ENCODE measurements around the gene UGGT1. TPM values are rescaled to one million over a fixed set of nuclear protein-coding genes. Genes with fewer than 3 reads are reported as not detected.

UGGT1 gene
- total and polyA plus RNA-seq, 10 donors, result 4.0 to 64.6 (median 48.1) TPM

GRCh38 chr2:128054104-128054885 lies 36.7 kb upstream of the UGGT1 start:
- H3K27ac ChIP-seq, result no peak overlapping the region
- 86 to 95% (median 91%) methylated on average over 10 to 11 of the region's 11 CpGs for WGBS, 5 donors

GRCh38 chr2:128057334-128057733 lies 33.7 kb upstream of the UGGT1 start:
- H3K27ac ChIP-seq, result no peak overlapping the region
- H3K27me3 ChIP-seq (replicated peaks in 1 of 7), result peaks cover 0 to 23% (median 0%) of the 10 kb centered on the region in 7 donors
- WGBS, 5 donors, result 77 to 85% (median 81%) methylated on average over 3 of the region's 3 CpGs
- intact Hi-C loops (cut with DNase I; ENCODE audit: low total_unique reads), result no loop called here
- DNase-seq, result no peak
- H3K4me1 ChIP-seq, result no peaks in the 10 kb centered on the region
- H3K36me3 ChIP-seq, result no peaks in the 10 kb centered on the region
- H3K9me3 ChIP-seq, result no peaks in the 10 kb centered on the region
- no peak overlapping the region for H3K4me3 ChIP-seq
- TF ChIP-seq POLR2A (IDR thresholded peaks at IDR 0.05) (no peak), POLR2AphosphoS5 (IDR thresholded peaks at IDR 0.05) (no peak), CTCF (IDR thresholded peaks at IDR 0.05 in 8 of 11, conservative IDR thresholded peaks at IDR 0.05 in 3 of 11) (no peak)

More at GRCh38 chr2:128054104-128054885, 36.7 kb upstream of the UGGT1 start:
- Histone ChIP-seq H3K27me3 (replicated peaks in 1 of 7) (peaks cover 0 to 23% (median 0%) of the 10 kb centered on the region in 7 donors), H3K36me3 (no peaks in the 10 kb centered on the region), H3K4me1 (no peaks in the 10 kb centered on the region), H3K4me3 (no peak overlapping the region), H3K9me3 (peaks cover 0 to 13% (median 9%) of the 10 kb centered on the region in 8 donors)
- TF ChIP-seq POLR2AphosphoS5 (IDR thresholded peaks at IDR 0.05) (no peak), CTCF (IDR thresholded peaks at IDR 0.05 in 8 of 11, conservative IDR thresholded peaks at IDR 0.05 in 3 of 11) (no peak), POLR2A (IDR thresholded peaks at IDR 0.05) (no peak)
- intact Hi-C loops (cut with DNase I; ENCODE audit: low total_unique reads), result no loop called here
- DNase-seq, result no peak

GRCh38 chr2:128058114-128058513 lies 32.9 kb upstream of the UGGT1 start:
- 44 to 88% (median 84%) methylated on average over 2 of the region's 2 CpGs for WGBS, 5 donors
- Histone ChIP-seq H3K9me3 (no peaks in the 10 kb centered on the region), H3K4me3 (no peak overlapping the region), H3K4me1 (peaks cover 0 to 1% (median 0%) of the 10 kb centered on the region in 6 donors), H3K36me3 (no peaks in the 10 kb centered on the region), H3K27me3 (replicated peaks in 1 of 7) (peaks cover 0 to 18% (median 0%) of the 10 kb centered on the region in 7 donors), H3K27ac (no peak overlapping the region)
- TF ChIP-seq CTCF (IDR thresholded peaks at IDR 0.05 in 8 of 11, conservative IDR thresholded peaks at IDR 0.05 in 3 of 11) (no peak), POLR2AphosphoS5 (IDR thresholded peaks at IDR 0.05) (no peak), POLR2A (IDR thresholded peaks at IDR 0.05) (no peak)
- intact Hi-C loops (cut with DNase I; ENCODE audit: low total_unique reads), result no loop called here
- DNase-seq, result no peak

GRCh38 chr2:128062571-128062970 lies 28.4 kb upstream of the UGGT1 start:
- Histone ChIP-seq H3K36me3 (no peaks in the 10 kb centered on the region), H3K27me3 (replicated peaks in 1 of 7) (no peaks in the 10 kb centered on the region), H3K4me3 (no peak overlapping the region), H3K4me1 (peaks cover 0 to 6% (median 0%) of the 10 kb centered on the region in 6 donors), H3K9me3 (no peaks in the 10 kb centered on the region), H3K27ac (no peak overlapping the region)
- intact Hi-C loops (cut with DNase I; ENCODE audit: low total_unique reads), result no loop called here
- DNase-seq, result no peak
- 75 to 95% (median 93%) methylated on average over 8 of the region's 8 CpGs for WGBS, 5 donors
- TF ChIP-seq CTCF (IDR thresholded peaks at IDR 0.05 in 8 of 11, conservative IDR thresholded peaks at IDR 0.05 in 3 of 11) (no peak), POLR2A (IDR thresholded peaks at IDR 0.05) (no peak), POLR2AphosphoS5 (IDR thresholded peaks at IDR 0.05) (no peak)

Measured in spleen (tissue), 11 donors.